HUES48 (cell line): ENCODE measurements around the gene NAPB.

Source experiments
- H3K27ac ChIP-seq: one replicate; pipeline ENCODE4 v1.7.0; 2013; ENCODE audit warnings: low read depth, low read length, inconsistent platforms
- H3K27me3 ChIP-seq: 2 replicates; pipeline ENCODE4 v1.6.1; 2013; ENCODE audit warnings: mild to moderate bottlenecking, low read length; ENCODE audit not compliant: control insufficient read depth, insufficient read depth
- H3K36me3 ChIP-seq: 2 replicates; pipeline ENCODE4 v1.6.1; 2013; ENCODE audit warnings: low read length; ENCODE audit not compliant: control insufficient read depth, insufficient read depth
- H3K4me1 ChIP-seq: 2 replicates; pipeline ENCODE4 v1.6.1; 2013; ENCODE audit warnings: mild to moderate bottlenecking, low read length; ENCODE audit not compliant: control insufficient read depth, insufficient read depth
- H3K4me3 ChIP-seq: 2 replicates; pipeline ENCODE4 v1.5.1; 2013; ENCODE audit warnings: mild to moderate bottlenecking, low read depth, low read length
- H3K9ac ChIP-seq: 2 replicates; pipeline ENCODE4 v1.6.1; 2013; ENCODE audit warnings: mild to moderate bottlenecking, low read depth, low read length, moderate library complexity
- H3K9me3 ChIP-seq: 2 replicates; pipeline ENCODE4 v1.6.1; 2013; ENCODE audit warnings: low read length; ENCODE audit not compliant: control insufficient read depth, insufficient read depth

The NAPB gene

GRCh38 chr20:23340524-23340923 is 80.8 kb downstream of the NAPB start:
- H3K4me3 ChIP-seq, result no peak overlapping the region
- H3K4me1 ChIP-seq, result no peaks in the 10 kb centered on the region
- H3K9me3 ChIP-seq, result no peaks in the 10 kb centered on the region
- no peaks in the 10 kb centered on the region for H3K27me3 ChIP-seq
- H3K36me3 ChIP-seq, result no peaks in the 10 kb centered on the region
- no peak overlapping the region for H3K27ac ChIP-seq
- no peak overlapping the region for H3K9ac ChIP-seq

GRCh38 chr20:23339986-23340385 is 81.3 kb downstream of the NAPB start:
- Histone ChIP-seq H3K27ac (no peak overlapping the region), H3K27me3 (no peaks in the 10 kb centered on the region), H3K36me3 (no peaks in the 10 kb centered on the region), H3K9ac (no peak overlapping the region), H3K4me1 (no peaks in the 10 kb centered on the region), H3K4me3 (no peak overlapping the region), H3K9me3 (no peaks in the 10 kb centered on the region)

- Histone ChIP-seq H3K27me3 (no peaks in the 10 kb centered on the region), H3K36me3 (no peaks in the 10 kb centered on the region), H3K9ac (no peak overlapping the region), H3K9me3 (no peaks in the 10 kb centered on the region), H3K4me3 (no peak overlapping the region), H3K4me1 (no peaks in the 10 kb centered on the region), H3K27ac (no peak overlapping the region)
These were observed 84.0 kb downstream of the NAPB start for GRCh38 chr20:23337312-23337711.

GRCh38 chr20:23336476-23336875 is 84.8 kb downstream of the NAPB start:
- no peak overlapping the region for H3K9ac ChIP-seq
- H3K27me3 ChIP-seq, result no peaks in the 10 kb centered on the region
- no peaks in the 10 kb centered on the region for H3K36me3 ChIP-seq
- no peak overlapping the region for H3K27ac ChIP-seq
- no peak overlapping the region for H3K4me3 ChIP-seq
- no peaks in the 10 kb centered on the region for H3K4me1 ChIP-seq
- H3K9me3 ChIP-seq, result no peaks in the 10 kb centered on the region

- no peak overlapping the region for H3K9ac ChIP-seq
- no peaks in the 10 kb centered on the region for H3K4me1 ChIP-seq
- no peak overlapping the region for H3K27ac ChIP-seq
- H3K27me3 ChIP-seq, result no peaks in the 10 kb centered on the region
- no peaks in the 10 kb centered on the region for H3K36me3 ChIP-seq
- no peak overlapping the region for H3K4me3 ChIP-seq
- H3K9me3 ChIP-seq, result no peaks in the 10 kb centered on the region
These were observed 85.8 kb downstream of the NAPB start for GRCh38 chr20:23335521-23335920.

- Histone ChIP-seq H3K9ac (no peak overlapping the region), H3K9me3 (no peaks in the 10 kb centered on the region), H3K4me1 (no peaks in the 10 kb centered on the region), H3K27me3 (no peaks in the 10 kb centered on the region), H3K27ac (no peak overlapping the region), H3K4me3 (no peak overlapping the region), H3K36me3 (no peaks in the 10 kb centered on the region)
These were observed 87.2 kb downstream of the NAPB start for GRCh38 chr20:23334111-23334510.

GRCh38 chr20:23332467-23332866 is 88.8 kb downstream of the NAPB start:
- Histone ChIP-seq H3K9ac (no peak overlapping the region), H3K27ac (no peak overlapping the region), H3K36me3 (no peaks in the 10 kb centered on the region), H3K4me1 (no peaks in the 10 kb centered on the region), H3K9me3 (no peaks in the 10 kb centered on the region), H3K27me3 (no peaks in the 10 kb centered on the region), H3K4me3 (no peak overlapping the region)

- no peak overlapping the region for H3K9ac ChIP-seq
- no peaks in the 10 kb centered on the region for H3K9me3 ChIP-seq
- H3K27ac ChIP-seq, result no peak overlapping the region
- H3K27me3 ChIP-seq, result no peaks in the 10 kb centered on the region
- no peak overlapping the region for H3K4me3 ChIP-seq
- H3K36me3 ChIP-seq, result no peaks in the 10 kb centered on the region
- no peaks in the 10 kb centered on the region for H3K4me1 ChIP-seq
These were observed 89.6 kb downstream of the NAPB start for GRCh38 chr20:23331450-23332350.

- Histone ChIP-seq H3K27ac (no peak overlapping the region), H3K4me3 (no peak overlapping the region), H3K27me3 (no peaks in the 10 kb centered on the region), H3K9ac (no peak overlapping the region), H3K36me3 (no peaks in the 10 kb centered on the region), H3K4me1 (no peaks in the 10 kb centered on the region), H3K9me3 (no peaks in the 10 kb centered on the region)
These were observed 93.5 kb downstream of the NAPB start for GRCh38 chr20:23327617-23328333.

GRCh38 chr20:23326774-23327173 is 94.5 kb downstream of the NAPB start:
- Histone ChIP-seq H3K36me3 (no peaks in the 10 kb centered on the region), H3K27me3 (no peaks in the 10 kb centered on the region)

GRCh38 chr20:23325107-23325506 is 96.2 kb downstream of the NAPB start:
- Histone ChIP-seq H3K9me3 (0 out of 2 replicates have a peak, but pooled peaks cover 3% of the 10 kb centered on the region), H3K27ac (no peak overlapping the region), H3K4me3 (no peak overlapping the region), H3K27me3 (no peaks in the 10 kb centered on the region), H3K4me1 (no peaks in the 10 kb centered on the region), H3K9ac (no peak overlapping the region), H3K36me3 (no peaks in the 10 kb centered on the region)

More at GRCh38 chr20:23326774-23327173, 94.5 kb downstream of the NAPB start:
- H3K4me1 ChIP-seq, result no peaks in the 10 kb centered on the region
- H3K27ac ChIP-seq, result no peak overlapping the region
- no peak overlapping the region for H3K9ac ChIP-seq
- no peaks in the 10 kb centered on the region for H3K9me3 ChIP-seq
- H3K4me3 ChIP-seq, result no peak overlapping the region
